HG03139 (cell line): ENCODE measurements around the gene TMEM108.

Experiments used
- ATAC-seq: cut with Tn5 transposase; IDR thresholded peaks from one replicate; pipeline ENCODE4 v1.9.1; 2021; ENCODE audit not compliant: unreplicated experiment

The TMEM108 gene

DNA sequence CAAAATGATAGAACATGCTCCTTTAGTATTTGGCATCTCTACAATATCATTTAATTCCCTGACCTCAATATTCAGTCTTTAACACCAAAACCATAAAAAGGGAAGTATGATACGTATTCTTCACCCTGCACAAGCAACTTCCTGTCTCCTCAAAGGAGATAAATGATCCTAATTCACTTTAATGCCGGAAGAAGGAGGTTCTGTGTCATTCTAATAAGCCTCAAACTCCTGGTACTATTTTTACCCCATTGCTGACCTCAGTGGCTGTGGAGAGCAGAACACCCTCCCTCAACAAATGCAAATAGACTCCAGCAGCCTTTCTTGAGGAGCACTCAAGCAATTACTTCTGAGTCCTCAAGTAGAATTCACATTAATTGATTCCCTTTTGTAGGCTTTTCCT lies 173.3 kb downstream of the TMEM108 start:
- peak; percentile 99 for ATAC-seq

DNA sequence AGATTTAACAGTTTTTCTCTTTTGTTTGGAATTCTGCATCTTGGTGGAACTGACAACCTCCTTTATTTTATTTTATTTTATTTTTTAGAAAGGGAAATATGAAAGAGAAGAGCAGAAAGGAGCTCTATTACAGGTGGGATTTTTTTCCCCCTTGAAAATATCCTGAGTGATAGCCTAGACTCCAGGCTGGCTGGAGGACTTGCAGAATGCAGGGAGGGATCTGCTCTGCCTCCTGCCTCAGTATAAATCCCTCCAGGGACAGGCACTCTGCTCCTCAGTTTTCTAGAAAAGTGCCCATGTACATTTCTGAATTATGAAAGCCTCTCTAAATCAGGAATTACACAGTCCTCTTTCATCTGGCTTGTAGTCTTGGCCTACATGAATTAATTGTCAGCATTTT lies 173.7 kb downstream of the TMEM108 start:
- no peak for ATAC-seq

DNA sequence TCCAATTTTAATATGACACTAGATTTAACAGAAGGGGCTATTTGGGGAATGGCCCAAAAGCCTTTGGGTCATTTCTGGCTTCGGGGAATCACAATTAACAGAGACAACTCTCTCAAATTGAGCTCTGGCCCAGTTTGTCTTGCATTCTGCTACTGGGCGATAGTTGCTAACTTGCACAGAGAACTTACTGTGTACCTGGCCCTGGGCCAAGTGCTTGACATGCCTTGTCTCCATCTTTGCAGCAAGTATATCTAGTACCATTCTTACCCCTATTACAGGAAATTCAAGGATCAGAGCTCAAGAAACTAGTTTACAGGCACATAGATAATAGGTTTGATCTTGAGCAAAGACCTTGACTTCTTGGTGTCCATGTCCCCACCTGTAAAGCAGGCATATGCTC lies 175.7 kb downstream of the TMEM108 start:
- ATAC-seq = no peak

DNA sequence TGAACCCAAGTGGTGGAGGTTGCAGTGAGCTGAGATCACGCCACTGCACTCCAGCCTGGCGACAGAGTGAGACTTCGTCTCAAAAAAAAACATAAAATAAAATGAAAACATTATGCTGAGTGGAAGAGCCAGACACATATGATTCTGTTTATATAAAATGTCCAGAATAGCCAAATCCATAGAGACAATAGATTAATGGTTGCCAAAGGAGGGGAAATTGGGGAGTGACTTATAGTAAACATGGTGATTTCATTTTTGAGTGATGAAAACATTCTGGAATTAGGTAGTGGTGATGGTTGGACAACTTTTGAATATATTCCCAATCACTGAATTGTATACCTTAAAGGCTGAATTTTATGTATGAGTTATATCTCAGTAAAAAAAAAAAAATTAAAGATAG lies 189.6 kb downstream of the TMEM108 start:
- no peak for ATAC-seq

DNA sequence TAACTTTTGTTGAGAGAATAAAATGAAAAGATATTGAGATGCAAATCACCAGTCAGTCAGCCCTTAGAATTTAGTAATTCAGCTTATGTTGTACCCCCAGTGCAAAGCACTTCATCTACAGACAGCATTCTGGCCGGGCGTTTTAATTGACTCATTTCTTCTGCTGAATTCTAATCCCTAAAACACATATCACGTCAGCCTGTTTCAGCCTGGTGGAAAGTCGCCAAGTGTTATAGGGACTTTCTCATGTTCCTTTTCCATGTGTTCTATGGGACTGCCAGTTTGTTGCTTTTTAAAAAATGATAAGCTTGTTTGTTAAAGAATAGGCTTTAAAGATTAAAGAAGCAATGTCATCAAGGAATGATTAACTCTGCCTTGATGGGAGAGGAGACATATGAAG lies 192.0 kb downstream of the TMEM108 start:
- no peak for ATAC-seq

DNA sequence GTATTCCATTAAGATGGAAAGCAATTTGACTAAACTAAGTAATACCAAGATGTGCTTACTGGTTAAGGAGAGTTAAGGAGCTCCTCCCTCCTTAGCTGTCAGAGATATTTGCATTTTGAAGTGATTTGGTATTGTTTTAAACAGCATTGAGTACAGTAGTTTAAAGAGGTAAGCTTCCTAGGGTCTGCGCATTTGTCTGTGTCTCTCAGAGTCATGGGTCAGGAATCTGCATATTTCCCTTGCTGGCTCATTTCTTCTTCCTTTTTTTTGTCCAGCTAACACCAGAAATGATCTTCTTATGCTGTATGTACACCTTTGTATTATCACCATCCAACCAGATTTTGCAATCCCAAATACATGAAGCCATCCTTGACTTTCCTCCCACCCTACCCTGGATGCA lies 198.7 kb downstream of the TMEM108 start:
- no peak for ATAC-seq

DNA sequence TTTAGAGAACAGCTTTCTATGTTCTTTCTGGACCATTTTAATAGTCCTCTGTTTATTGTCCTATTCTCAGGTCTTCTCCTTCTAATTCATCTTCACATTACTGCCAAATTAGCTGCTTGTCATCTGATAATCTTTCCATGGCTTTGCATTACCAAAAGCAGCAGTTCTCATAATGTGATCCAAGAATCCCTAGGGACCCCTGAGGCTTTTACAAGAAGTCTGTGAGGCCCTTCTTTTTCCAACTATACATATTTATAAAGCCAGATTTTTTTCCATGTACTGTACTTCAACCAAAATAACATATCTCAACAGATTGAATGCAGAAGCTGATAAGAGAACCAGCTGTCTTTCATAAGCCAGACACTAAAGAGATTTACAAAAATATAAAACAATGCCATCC lies 199.2 kb downstream of the TMEM108 start:
- no peak for ATAC-seq

DNA sequence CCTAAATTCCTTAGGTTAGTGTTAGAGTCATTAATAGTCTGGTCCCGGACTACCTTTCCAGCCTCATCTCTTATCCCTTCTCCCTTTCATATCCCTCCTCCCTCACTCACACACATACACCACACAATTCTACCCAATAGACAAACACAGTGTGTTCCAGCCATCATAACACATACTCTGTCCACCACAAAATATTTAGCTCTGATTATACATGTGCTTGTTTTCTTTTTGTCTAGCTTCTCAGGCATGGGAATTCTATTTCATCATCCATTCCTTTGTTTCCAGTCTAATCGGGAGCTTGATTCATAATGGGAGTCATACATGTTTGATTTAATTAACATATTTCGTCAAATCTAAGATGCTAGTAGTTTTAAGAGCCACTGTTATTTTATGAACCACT lies 199.8 kb downstream of the TMEM108 start:
- ATAC-seq = no peak

DNA sequence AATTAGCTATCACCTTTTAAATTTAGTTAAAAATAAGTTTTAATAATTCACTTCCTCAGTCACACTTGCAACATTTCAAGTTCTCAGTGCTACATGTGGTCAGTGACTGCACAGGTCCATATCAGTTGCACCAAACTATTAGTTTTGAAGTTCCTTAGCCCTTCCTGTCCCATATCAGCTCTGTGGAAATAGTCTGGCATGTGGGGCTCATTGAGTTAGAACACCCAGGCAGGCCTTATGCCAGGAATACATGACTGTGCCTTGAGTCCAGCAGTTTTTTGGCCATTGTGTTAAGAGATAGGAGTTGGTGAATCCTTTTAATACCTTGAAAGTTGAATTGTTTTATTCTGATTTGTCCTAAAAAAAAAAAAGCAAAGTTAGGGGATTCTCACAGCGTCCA lies 207.9 kb downstream of the TMEM108 start:
- no peak for ATAC-seq

DNA sequence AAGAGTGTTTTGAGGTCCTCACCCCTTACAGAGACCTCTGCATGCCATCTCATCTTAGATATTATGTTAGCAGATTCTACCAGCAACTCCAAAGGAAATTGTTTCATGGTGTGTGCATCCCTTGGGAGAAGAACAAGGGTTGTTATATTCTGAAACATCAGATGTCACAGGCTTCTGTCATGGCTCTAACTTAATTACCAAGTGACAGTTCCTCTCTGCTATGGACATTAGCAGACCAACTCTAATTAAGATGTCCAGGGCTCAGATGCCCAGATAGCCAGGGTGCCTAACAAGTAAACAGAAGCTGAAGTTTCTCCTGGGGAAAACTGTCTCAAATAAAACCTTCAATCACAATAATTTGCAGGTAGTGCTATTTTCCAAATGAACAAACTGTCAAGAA lies 208.6 kb downstream of the TMEM108 start:
- ATAC-seq = no peak

DNA sequence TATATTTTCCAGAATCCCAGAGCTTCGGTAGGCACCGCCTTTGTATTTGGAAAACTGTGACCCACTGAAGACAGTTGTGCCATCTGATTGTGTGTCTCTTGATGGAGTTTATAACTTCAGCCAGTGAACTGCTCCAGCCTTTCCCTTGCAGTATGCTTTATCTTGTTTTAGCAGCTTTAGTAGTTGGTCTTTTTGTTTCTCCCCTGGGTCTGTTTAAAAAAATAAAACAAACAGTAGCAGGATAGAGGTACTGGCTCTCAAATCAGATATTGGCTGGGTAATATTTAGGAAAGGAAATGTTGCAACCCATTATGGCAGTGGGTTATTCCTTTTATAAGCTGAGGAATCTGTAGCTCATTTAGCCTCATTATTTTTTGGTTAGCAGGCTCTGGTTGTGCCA lies 210.2 kb downstream of the TMEM108 start:
- no peak for ATAC-seq

DNA sequence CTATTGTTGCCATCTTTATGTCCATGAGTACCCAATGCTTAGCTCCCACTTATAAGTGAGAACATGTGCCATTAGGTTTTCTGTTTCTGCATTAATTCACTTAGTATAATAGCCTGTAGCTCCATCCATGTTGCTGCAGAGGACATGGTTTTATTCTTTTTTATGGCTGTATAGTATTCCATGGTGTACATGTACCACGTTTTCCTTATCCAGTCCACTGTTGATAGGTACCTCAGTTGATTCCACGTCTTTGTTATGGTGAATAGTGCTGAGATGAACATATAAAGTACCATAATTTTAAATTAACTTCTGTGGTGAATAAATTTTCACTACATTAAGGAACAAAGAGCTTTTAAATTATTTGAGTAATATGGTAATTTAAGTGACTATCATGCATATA lies 211.3 kb downstream of the TMEM108 start:
- no peak for ATAC-seq

DNA sequence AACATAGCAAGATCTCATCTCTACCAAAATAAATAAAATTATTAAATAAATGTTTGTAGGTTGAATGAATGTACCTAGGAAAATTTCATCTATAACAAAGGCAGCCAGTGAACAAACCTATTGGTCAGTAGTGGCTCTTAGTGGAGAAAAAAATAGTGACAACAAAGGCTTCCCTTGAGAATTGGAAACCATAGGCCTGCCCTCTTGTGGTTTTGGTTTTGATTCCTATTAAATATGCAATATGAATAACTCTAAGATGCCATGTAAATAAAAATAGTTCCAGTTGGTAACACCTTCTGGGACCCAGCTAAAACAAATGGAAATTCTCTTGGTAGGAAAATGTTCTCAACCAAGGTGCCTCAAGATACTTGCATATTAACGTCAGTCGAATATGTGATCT lies 216.0 kb downstream of the TMEM108 start:
- no peak for ATAC-seq

DNA sequence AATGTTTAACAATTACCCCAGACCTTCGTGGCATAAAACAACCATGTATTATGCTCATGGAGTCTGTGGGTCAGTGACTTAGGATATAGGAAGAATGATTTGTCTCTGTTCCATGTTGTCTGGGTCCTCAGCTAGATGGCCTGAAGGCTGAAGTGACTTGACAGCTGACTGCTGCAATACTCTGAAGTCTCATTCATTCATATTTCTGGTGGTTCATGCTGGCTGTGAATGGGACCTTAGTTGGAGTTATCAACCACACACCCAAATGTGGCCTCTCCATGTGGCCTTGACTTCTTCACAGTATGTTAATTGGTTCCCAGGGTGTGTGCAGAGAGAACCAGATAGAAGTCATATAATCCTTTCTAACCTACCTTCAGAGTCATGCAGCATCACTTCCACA lies 216.5 kb downstream of the TMEM108 start:
- no peak for ATAC-seq

DNA sequence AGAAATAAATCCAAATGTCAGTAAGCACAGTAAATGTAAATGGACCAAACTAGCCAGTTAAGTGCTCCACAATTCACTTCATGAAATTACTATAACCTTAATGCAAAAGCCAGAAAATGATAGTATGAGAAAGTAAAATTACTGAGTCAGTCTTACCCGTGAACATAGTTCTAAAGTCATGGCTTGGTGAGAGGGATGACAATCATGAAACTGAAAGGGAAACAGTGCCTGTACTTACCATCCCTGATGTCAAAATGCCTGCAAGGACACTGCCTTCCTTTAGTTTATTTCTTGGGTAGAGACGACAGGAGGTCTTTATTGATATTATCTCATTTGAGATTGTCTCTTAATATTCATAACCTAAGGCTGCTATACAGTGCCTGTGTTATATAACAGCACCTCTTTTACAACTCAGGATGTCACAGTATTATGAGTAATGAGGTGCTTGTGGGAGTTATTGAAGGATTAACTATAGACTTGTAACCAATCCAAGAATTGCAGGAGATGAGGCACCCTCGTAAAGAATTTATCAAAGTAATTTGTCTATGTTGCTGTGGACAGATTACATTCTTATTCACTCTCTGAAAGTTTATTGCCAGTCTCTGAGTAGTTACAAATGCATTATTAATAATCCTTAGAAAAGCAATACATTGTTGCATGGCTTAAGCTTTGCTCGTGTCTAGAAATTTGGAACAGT lies 218.7 kb downstream of the TMEM108 start:
- ATAC-seq = no peak

DNA sequence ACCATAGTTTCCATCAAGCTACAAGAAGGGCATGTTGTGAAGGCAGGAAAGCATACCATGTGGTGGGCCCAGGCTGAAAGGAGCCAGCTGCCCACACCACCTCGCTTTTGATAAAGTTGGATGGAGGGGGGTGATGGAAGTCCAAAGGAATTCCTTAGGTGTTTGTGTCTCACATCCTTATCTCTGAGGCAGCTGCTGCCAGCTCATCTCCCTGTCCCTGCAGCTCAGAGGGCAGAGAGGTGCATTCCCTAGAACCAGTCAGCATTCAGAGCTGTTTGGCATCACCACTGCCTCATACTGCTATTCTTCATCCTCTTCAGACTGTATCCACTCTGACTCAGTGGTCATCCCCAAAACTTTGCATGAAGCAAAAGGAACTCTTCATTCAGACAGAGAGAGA lies 220.2 kb downstream of the TMEM108 start:
- no peak for ATAC-seq

DNA sequence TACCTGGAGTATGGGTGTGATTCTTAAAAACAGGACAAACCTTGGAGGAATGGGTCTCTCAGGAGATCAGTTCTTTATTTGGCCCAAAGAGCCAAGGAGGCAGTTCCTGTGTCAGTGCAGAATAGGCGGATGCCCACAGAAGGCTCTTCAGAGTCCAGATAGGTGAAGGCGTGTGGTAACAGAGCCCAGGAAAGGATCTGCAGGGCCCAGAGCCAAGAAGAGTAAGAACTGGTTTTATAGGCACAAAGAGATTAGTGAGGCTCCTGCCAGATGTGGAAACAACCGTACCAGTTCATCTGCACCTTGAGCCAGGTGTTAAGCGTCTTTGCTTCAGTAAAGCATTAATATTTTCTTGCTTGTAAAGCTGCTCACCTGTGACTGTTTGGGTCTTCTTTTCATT lies 221.6 kb downstream of the TMEM108 start:
- no peak for ATAC-seq

DNA sequence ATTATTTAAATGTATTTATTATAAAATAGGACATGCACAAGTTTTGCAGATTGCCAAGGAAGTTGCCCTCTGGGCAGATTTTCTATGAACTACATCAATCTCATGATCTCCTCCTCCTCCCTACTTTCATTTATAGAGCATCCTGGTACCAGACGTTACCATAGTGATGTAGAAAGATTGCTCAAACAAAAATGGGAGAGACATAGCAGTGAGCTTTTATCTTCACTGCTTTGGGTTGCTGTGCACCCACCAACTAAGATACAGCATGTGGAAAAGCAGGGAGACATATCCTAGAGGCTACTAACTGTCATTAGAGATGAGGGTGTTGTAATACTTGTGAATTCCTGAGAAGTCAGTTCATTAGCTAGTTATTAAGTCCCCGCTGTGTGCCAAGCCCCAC lies 224.1 kb downstream of the TMEM108 start:
- ATAC-seq = no peak

DNA sequence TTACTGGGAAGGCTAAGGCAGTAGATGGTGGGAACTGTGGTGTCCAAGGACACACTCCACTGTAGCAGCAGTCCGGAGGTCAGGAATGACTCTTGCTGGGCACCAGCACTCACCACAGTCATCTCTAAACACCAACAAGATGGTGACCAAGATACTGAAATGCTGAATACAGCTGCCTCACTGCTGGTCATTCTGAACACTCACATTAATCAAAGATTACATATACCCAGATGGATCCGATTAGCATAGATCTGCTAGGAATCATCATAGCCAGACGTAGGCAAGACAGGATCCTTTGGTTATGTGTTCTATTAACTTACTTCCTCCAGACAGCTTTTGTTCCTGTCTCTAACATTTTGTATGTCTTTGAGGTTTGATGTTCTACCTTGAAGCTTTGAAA lies 226.7 kb downstream of the TMEM108 start:
- ATAC-seq = no peak

DNA sequence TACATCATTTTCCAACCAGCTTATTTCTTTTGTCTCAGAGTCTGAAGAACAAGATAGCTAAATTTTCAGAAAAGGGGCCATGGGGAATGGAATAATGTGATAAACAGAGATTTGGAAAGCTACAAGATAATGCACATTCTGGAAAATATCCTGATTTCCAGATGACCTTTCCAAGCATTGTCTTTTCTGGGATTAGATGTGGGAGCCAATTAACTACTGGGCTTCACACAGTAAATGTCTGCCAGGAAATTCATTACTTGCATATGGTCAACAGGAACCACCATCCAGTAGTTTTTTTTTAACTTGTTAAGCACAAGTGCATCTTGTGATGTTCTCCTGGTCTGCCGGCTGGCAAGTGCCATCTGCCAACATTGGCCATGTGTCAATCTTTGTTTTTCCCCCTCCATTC lies 230.5 kb downstream of the TMEM108 start:
- no peak for ATAC-seq

DNA sequence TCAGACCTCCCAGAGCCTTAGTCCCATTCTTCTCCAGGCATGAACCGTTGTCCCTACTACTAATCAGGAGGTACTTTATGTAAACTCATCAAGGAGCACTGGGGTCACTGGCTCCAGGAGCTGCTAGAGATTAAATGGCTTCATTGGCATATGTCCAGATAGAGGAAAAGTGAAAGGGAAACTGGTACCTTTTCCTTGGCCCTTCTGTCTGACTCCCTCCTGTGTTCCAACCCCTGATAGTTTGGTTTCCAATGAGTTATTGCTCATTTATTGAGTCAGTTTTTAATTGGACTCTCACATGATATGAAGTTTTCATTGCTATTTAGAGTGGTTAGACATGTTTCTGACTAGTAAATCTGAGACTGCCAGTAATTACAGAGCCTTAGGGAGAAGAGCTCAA lies 231.2 kb downstream of the TMEM108 start:
- ATAC-seq = no peak

DNA sequence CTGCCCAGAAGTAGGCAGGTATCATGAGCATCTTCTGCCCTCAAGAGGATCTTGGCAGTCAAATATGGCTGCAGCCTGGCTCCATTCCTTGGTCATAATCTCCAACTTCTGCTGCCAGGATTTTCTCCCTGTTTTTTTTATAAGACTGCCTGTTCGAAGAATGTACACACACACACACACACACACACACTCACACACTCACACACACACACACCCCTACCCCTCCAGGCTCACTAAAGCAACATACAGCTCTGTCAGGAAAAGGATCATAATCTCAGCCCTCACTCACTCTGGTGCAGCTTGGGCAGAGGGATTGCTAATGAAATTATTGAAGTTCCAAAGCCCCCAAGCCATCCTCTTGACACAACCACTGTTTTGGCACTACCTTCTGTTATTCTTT lies 232.4 kb downstream of the TMEM108 start:
- no peak for ATAC-seq

DNA sequence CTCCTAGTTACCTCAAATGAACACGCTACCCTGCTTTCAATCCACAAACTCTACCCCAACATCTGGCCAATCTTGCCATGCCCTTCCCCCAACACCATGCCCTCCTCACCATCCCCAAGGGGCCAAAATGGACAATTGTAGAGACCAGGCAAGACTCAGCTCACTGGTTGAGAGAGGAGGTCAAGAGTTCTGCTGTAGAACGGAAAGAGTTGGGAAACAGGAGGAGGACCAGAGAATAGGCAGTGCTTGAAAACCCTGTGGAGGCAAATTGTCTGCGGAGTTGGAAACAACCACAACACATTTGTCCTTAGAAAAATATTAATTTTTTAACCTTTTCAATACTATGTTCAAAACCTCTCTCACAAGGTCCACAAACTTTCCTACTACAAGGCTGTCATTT lies 232.9 kb downstream of the TMEM108 start:
- no peak for ATAC-seq

DNA sequence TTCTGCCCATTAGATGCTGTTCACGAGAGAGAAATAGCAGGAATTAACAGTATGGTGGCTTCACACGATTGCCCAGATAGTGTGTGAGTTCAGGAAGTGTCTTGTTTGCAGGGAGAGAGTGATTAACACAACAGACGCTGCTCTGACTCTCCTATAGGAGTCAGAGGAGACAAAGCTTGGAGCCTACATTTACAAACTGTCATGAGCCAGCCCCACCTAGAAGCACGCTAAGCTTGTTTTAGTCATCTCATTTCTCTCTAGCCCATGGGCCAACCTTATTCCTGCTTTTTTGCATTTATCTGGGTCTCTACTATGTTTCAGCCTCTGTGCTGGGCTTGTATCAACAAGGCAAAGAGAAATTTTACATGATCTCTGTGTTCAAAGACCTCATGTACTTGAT lies 233.3 kb downstream of the TMEM108 start:
- ATAC-seq = no peak
